Mucosa of rectum (tissue), 2 donors: ENCODE results near the gene GRK4.

Source experiments
- H3K27ac ChIP-seq, 2 donors: one replicate each; pipeline ENCODE4 v1.7.0; 2013; ENCODE audit warnings: inconsistent platforms in 2 of 2, low read depth in 2 of 2, low read length in 2 of 2
- H3K27me3 ChIP-seq, 2 donors: one replicate each; pipeline ENCODE4 v1.7.0; 2013; ENCODE audit warnings: low read length in 2 of 2; ENCODE audit not compliant: control insufficient read depth in 2 of 2, insufficient read depth in 2 of 2
- H3K36me3 ChIP-seq, 2 donors: one replicate each; pipeline ENCODE4 v1.7.0; 2013; ENCODE audit warnings: low read length in 2 of 2; ENCODE audit not compliant: control insufficient read depth in 2 of 2, insufficient read depth in 2 of 2
- H3K4me1 ChIP-seq, 2 donors: one replicate each; pipeline ENCODE4 v1.7.0; 2013; ENCODE audit warnings: low read length in 2 of 2, mild to moderate bottlenecking in 1 of 2; ENCODE audit not compliant: control insufficient read depth in 2 of 2, insufficient read depth in 2 of 2
- H3K4me3 ChIP-seq, 2 donors: one replicate each; pipeline ENCODE4 v1.7.0; 2013; ENCODE audit warnings: low read length in 2 of 2
- H3K9ac ChIP-seq, 2 donors: one replicate each; pipeline ENCODE4 v1.7.0; 2013; ENCODE audit warnings: low read length in 2 of 2, low read depth in 1 of 2, mild to moderate bottlenecking in 1 of 2
- H3K9me3 ChIP-seq, 2 donors: one replicate each; pipeline ENCODE4 v1.7.0; 2013; ENCODE audit warnings: low read length in 2 of 2; ENCODE audit not compliant: control insufficient read depth in 2 of 2
- donor health status: healthy.
- donor health status: Normal muscosa, but diverticular disease.

Gene GRK4

GRCh38 chr4:3013839-3014350 lies 50.5 kb downstream of the GRK4 start:
- H3K36me3 ChIP-seq = no peaks in the 10 kb centered on the region
- no peak overlapping the region for H3K9ac ChIP-seq
- no peaks in the 10 kb centered on the region for H3K27me3 ChIP-seq
- H3K9me3 ChIP-seq = no peaks in the 10 kb centered on the region
- no peaks in the 10 kb centered on the region for H3K4me1 ChIP-seq
- H3K4me3 ChIP-seq = no peak overlapping the region
- H3K27ac ChIP-seq = no peak overlapping the region

GRCh38 chr4:3016961-3017360 lies 53.6 kb downstream of the GRK4 start:
- H3K4me3 ChIP-seq = no peak overlapping the region
- H3K9ac ChIP-seq = no peak overlapping the region
- no peaks in the 10 kb centered on the region for H3K4me1 ChIP-seq
- no peaks in the 10 kb centered on the region for H3K27me3 ChIP-seq
- H3K36me3 ChIP-seq = no peaks in the 10 kb centered on the region
- H3K27ac ChIP-seq = no peak overlapping the region
- H3K9me3 ChIP-seq = no peaks in the 10 kb centered on the region

GRCh38 chr4:3017504-3017903 lies 54.1 kb downstream of the GRK4 start:
- Histone ChIP-seq H3K36me3 (no peaks in the 10 kb centered on the region), H3K9me3 (no peaks in the 10 kb centered on the region), H3K4me1 (no peaks in the 10 kb centered on the region), H3K4me3 (no peak overlapping the region), H3K27me3 (no peaks in the 10 kb centered on the region), H3K9ac (no peak overlapping the region), H3K27ac (no peak overlapping the region)

GRCh38 chr4:3019145-3019846 lies 55.9 kb downstream of the GRK4 start:
- no peak overlapping the region for H3K27ac ChIP-seq
- peaks cover 4% of the 10 kb centered on the region in 2 donors for H3K9me3 ChIP-seq
- H3K4me3 ChIP-seq = no peak overlapping the region
- no peak overlapping the region for H3K9ac ChIP-seq
- no peaks in the 10 kb centered on the region for H3K36me3 ChIP-seq
- H3K27me3 ChIP-seq = no peaks in the 10 kb centered on the region
- no peaks in the 10 kb centered on the region for H3K4me1 ChIP-seq

- no peak overlapping the region for H3K4me3 ChIP-seq
- no peak overlapping the region for H3K27ac ChIP-seq
- no peaks in the 10 kb centered on the region for H3K36me3 ChIP-seq
- no peaks in the 10 kb centered on the region for H3K27me3 ChIP-seq
- H3K4me1 ChIP-seq = no peaks in the 10 kb centered on the region
- peaks cover 4% of the 10 kb centered on the region in 2 donors for H3K9me3 ChIP-seq
- no peak overlapping the region for H3K9ac ChIP-seq
Measured at GRCh38 chr4:3021127-3021526, 57.8 kb downstream of the GRK4 start.

GRCh38 chr4:3021627-3022026 lies 58.3 kb downstream of the GRK4 start:
- H3K27me3 ChIP-seq = no peaks in the 10 kb centered on the region
- no peak overlapping the region for H3K4me3 ChIP-seq
- peaks cover 4% of the 10 kb centered on the region in 2 donors for H3K9me3 ChIP-seq
- H3K27ac ChIP-seq = no peak overlapping the region
- H3K4me1 ChIP-seq = no peaks in the 10 kb centered on the region
- H3K9ac ChIP-seq = no peak overlapping the region
- no peaks in the 10 kb centered on the region for H3K36me3 ChIP-seq

GRCh38 chr4:3022112-3022511 lies 58.7 kb downstream of the GRK4 start:
- H3K4me1 ChIP-seq = no peaks in the 10 kb centered on the region
- no peaks in the 10 kb centered on the region for H3K36me3 ChIP-seq
- no peaks in the 10 kb centered on the region for H3K27me3 ChIP-seq
- H3K9ac ChIP-seq = no peak overlapping the region
- H3K27ac ChIP-seq = no peak overlapping the region
- peaks cover 4% of the 10 kb centered on the region in 2 donors for H3K9me3 ChIP-seq
- no peak overlapping the region for H3K4me3 ChIP-seq

- Histone ChIP-seq H3K9me3 (peaks cover 4% of the 10 kb centered on the region in 2 donors), H3K36me3 (no peaks in the 10 kb centered on the region), H3K4me1 (no peaks in the 10 kb centered on the region), H3K4me3 (no peak overlapping the region), H3K9ac (no peak overlapping the region), H3K27me3 (no peaks in the 10 kb centered on the region), H3K27ac (no peak overlapping the region)
Measured at GRCh38 chr4:3022651-3023050, 59.3 kb downstream of the GRK4 start.

GRCh38 chr4:3025881-3026280 lies 62.5 kb downstream of the GRK4 start:
- peaks cover 4% of the 10 kb centered on the region in 2 donors for H3K9me3 ChIP-seq
- H3K9ac ChIP-seq = no peak overlapping the region
- H3K36me3 ChIP-seq = no peaks in the 10 kb centered on the region
- H3K27ac ChIP-seq = no peak overlapping the region
- no peaks in the 10 kb centered on the region for H3K27me3 ChIP-seq
- H3K4me1 ChIP-seq = no peaks in the 10 kb centered on the region
- H3K4me3 ChIP-seq = no peak overlapping the region

GRCh38 chr4:3026540-3026939 lies 63.2 kb downstream of the GRK4 start:
- no peak overlapping the region for H3K4me3 ChIP-seq
- no peaks in the 10 kb centered on the region for H3K4me1 ChIP-seq
- H3K27ac ChIP-seq = no peak overlapping the region
- peaks cover 4% of the 10 kb centered on the region in 2 donors for H3K9me3 ChIP-seq
- H3K27me3 ChIP-seq = no peaks in the 10 kb centered on the region
- H3K36me3 ChIP-seq = no peaks in the 10 kb centered on the region
- H3K9ac ChIP-seq = no peak overlapping the region
